ENCODE data around the gene LRP8.

The LRP8 gene

GRCh38 chr1:53339736-53340635 lies 12.1 kb upstream of the LRP8 start:
- no peaks in the 10 kb centered on the region for H3K4me1 ChIP-seq (ENCODE audit: control insufficient read depth in 1 of 2, insufficient read depth in 2 of 2, low read length in 2 of 2)
- H3K27ac ChIP-seq (ENCODE audit: low read depth, low read length), result no peak overlapping the region
- no peak overlapping the region for H3K4me3 ChIP-seq (ENCODE audit: low read depth in 1 of 2, low read length in 2 of 2)
- peaks cover 0 to 3% of the 10 kb centered on the region in 2 donors for H3K27me3 ChIP-seq (ENCODE audit: control insufficient read depth in 1 of 2, insufficient read depth in 2 of 2, low read length in 2 of 2)
- H3K9ac ChIP-seq (ENCODE audit: low read depth in 1 of 2, low read length in 2 of 2), result no peak overlapping the region
- no peaks in the 10 kb centered on the region for H3K9me3 ChIP-seq (ENCODE audit: control insufficient read depth in 1 of 2, low read length in 2 of 2)
- H3K36me3 ChIP-seq (ENCODE audit: control insufficient read depth in 1 of 2, insufficient read depth in 2 of 2, low read length in 2 of 2), result no peaks in the 10 kb centered on the region

GRCh38 chr1:53338423-53338822 lies 10.6 kb upstream of the LRP8 start:
- no peak overlapping the region for H3K9ac ChIP-seq (ENCODE audit: low read depth in 1 of 2, low read length in 2 of 2)
- no peaks in the 10 kb centered on the region for H3K9me3 ChIP-seq (ENCODE audit: control insufficient read depth in 1 of 2, low read length in 2 of 2)
- H3K4me3 ChIP-seq (ENCODE audit: low read depth in 1 of 2, low read length in 2 of 2), result no peak overlapping the region
- H3K27me3 ChIP-seq (ENCODE audit: control insufficient read depth in 1 of 2, insufficient read depth in 2 of 2, low read length in 2 of 2), result peaks cover 0 to 3% of the 10 kb centered on the region in 2 donors
- H3K36me3 ChIP-seq (ENCODE audit: control insufficient read depth in 1 of 2, insufficient read depth in 2 of 2, low read length in 2 of 2), result no peaks in the 10 kb centered on the region
- H3K4me1 ChIP-seq (ENCODE audit: control insufficient read depth in 1 of 2, insufficient read depth in 2 of 2, low read length in 2 of 2), result no peaks in the 10 kb centered on the region
- no peak overlapping the region for H3K27ac ChIP-seq (ENCODE audit: low read depth, low read length)

- Histone ChIP-seq H3K9me3 (ENCODE audit: control insufficient read depth in 1 of 2, low read length in 2 of 2) (no peaks in the 10 kb centered on the region), H3K4me1 (ENCODE audit: control insufficient read depth in 1 of 2, insufficient read depth in 2 of 2, low read length in 2 of 2) (no peaks in the 10 kb centered on the region), H3K27me3 (ENCODE audit: control insufficient read depth in 1 of 2, insufficient read depth in 2 of 2, low read length in 2 of 2) (peaks cover 0 to 3% of the 10 kb centered on the region in 2 donors), H3K4me3 (ENCODE audit: low read depth in 1 of 2, low read length in 2 of 2) (no peak overlapping the region), H3K36me3 (ENCODE audit: control insufficient read depth in 1 of 2, insufficient read depth in 2 of 2, low read length in 2 of 2) (no peaks in the 10 kb centered on the region), H3K27ac (ENCODE audit: low read depth, low read length) (no peak overlapping the region), H3K9ac (ENCODE audit: low read depth in 1 of 2, low read length in 2 of 2) (no peak overlapping the region)
Measured at GRCh38 chr1:53337499-53337898, 9.6 kb upstream of the LRP8 start.

GRCh38 chr1:53336146-53336545 lies 8.3 kb upstream of the LRP8 start:
- no peak overlapping the region for H3K9ac ChIP-seq (ENCODE audit: low read depth in 1 of 2, low read length in 2 of 2)

GRCh38 chr1:53335661-53336060 lies 7.8 kb upstream of the LRP8 start:
- no peaks in the 10 kb centered on the region for H3K9me3 ChIP-seq (ENCODE audit: control insufficient read depth in 1 of 2, low read length in 2 of 2)
- peaks cover 0 to 3% of the 10 kb centered on the region in 2 donors for H3K27me3 ChIP-seq (ENCODE audit: control insufficient read depth in 1 of 2, insufficient read depth in 2 of 2, low read length in 2 of 2)
- H3K36me3 ChIP-seq (ENCODE audit: control insufficient read depth in 1 of 2, insufficient read depth in 2 of 2, low read length in 2 of 2), result no peaks in the 10 kb centered on the region
- no peak overlapping the region for H3K4me3 ChIP-seq (ENCODE audit: low read depth in 1 of 2, low read length in 2 of 2)
- no peak overlapping the region for H3K27ac ChIP-seq (ENCODE audit: low read depth, low read length)
- H3K4me1 ChIP-seq (ENCODE audit: control insufficient read depth in 1 of 2, insufficient read depth in 2 of 2, low read length in 2 of 2), result no peaks in the 10 kb centered on the region
- no peak overlapping the region for H3K9ac ChIP-seq (ENCODE audit: low read depth in 1 of 2, low read length in 2 of 2)

More at GRCh38 chr1:53336146-53336545, 8.3 kb upstream of the LRP8 start:
- no peak overlapping the region for H3K4me3 ChIP-seq (ENCODE audit: low read depth in 1 of 2, low read length in 2 of 2)
- peaks cover 0 to 3% of the 10 kb centered on the region in 2 donors for H3K27me3 ChIP-seq (ENCODE audit: control insufficient read depth in 1 of 2, insufficient read depth in 2 of 2, low read length in 2 of 2)
- H3K4me1 ChIP-seq (ENCODE audit: control insufficient read depth in 1 of 2, insufficient read depth in 2 of 2, low read length in 2 of 2), result no peaks in the 10 kb centered on the region
- no peak overlapping the region for H3K27ac ChIP-seq (ENCODE audit: low read depth, low read length)
- no peaks in the 10 kb centered on the region for H3K36me3 ChIP-seq (ENCODE audit: control insufficient read depth in 1 of 2, insufficient read depth in 2 of 2, low read length in 2 of 2)
- no peaks in the 10 kb centered on the region for H3K9me3 ChIP-seq (ENCODE audit: control insufficient read depth in 1 of 2, low read length in 2 of 2)

GRCh38 chr1:53334781-53335180 lies 6.9 kb upstream of the LRP8 start:
- H3K9ac ChIP-seq (ENCODE audit: low read depth in 1 of 2, low read length in 2 of 2), result no peak overlapping the region
- no peak overlapping the region for H3K27ac ChIP-seq (ENCODE audit: low read depth, low read length)
- no peaks in the 10 kb centered on the region for H3K4me1 ChIP-seq (ENCODE audit: control insufficient read depth in 1 of 2, insufficient read depth in 2 of 2, low read length in 2 of 2)
- peaks cover 0 to 3% of the 10 kb centered on the region in 2 donors for H3K27me3 ChIP-seq (ENCODE audit: control insufficient read depth in 1 of 2, insufficient read depth in 2 of 2, low read length in 2 of 2)
- no peaks in the 10 kb centered on the region for H3K36me3 ChIP-seq (ENCODE audit: control insufficient read depth in 1 of 2, insufficient read depth in 2 of 2, low read length in 2 of 2)
- no peak overlapping the region for H3K4me3 ChIP-seq (ENCODE audit: low read depth in 1 of 2, low read length in 2 of 2)
- no peaks in the 10 kb centered on the region for H3K9me3 ChIP-seq (ENCODE audit: control insufficient read depth in 1 of 2, low read length in 2 of 2)

GRCh38 chr1:53334312-53334711 lies 6.4 kb upstream of the LRP8 start:
- Histone ChIP-seq H3K36me3 (ENCODE audit: control insufficient read depth in 1 of 2, insufficient read depth in 2 of 2, low read length in 2 of 2) (no peaks in the 10 kb centered on the region), H3K9me3 (ENCODE audit: control insufficient read depth in 1 of 2, low read length in 2 of 2) (no peaks in the 10 kb centered on the region), H3K27me3 (ENCODE audit: control insufficient read depth in 1 of 2, insufficient read depth in 2 of 2, low read length in 2 of 2) (peaks cover 0 to 3% of the 10 kb centered on the region in 2 donors), H3K4me1 (ENCODE audit: control insufficient read depth in 1 of 2, insufficient read depth in 2 of 2, low read length in 2 of 2) (no peaks in the 10 kb centered on the region), H3K27ac (ENCODE audit: low read depth, low read length) (no peak overlapping the region), H3K9ac (ENCODE audit: low read depth in 1 of 2, low read length in 2 of 2) (no peak overlapping the region), H3K4me3 (ENCODE audit: low read depth in 1 of 2, low read length in 2 of 2) (no peak overlapping the region)

GRCh38 chr1:53332833-53333232 lies 5.0 kb upstream of the LRP8 start:
- no peak overlapping the region for H3K4me3 ChIP-seq (ENCODE audit: low read depth in 1 of 2, low read length in 2 of 2)

GRCh38 chr1:53332186-53332564 lies 4.3 kb upstream of the LRP8 start:
- Histone ChIP-seq H3K4me3 (ENCODE audit: low read depth in 1 of 2, low read length in 2 of 2) (no peak overlapping the region), H3K36me3 (ENCODE audit: control insufficient read depth in 1 of 2, insufficient read depth in 2 of 2, low read length in 2 of 2) (no peaks in the 10 kb centered on the region), H3K4me1 (ENCODE audit: control insufficient read depth in 1 of 2, insufficient read depth in 2 of 2, low read length in 2 of 2) (peaks cover 0 to 5% of the 10 kb centered on the region in 2 donors), H3K9me3 (ENCODE audit: control insufficient read depth in 1 of 2, low read length in 2 of 2) (no peaks in the 10 kb centered on the region), H3K27ac (ENCODE audit: low read depth, low read length) (no peak overlapping the region), H3K27me3 (ENCODE audit: control insufficient read depth in 1 of 2, insufficient read depth in 2 of 2, low read length in 2 of 2) (peaks cover 0 to 3% of the 10 kb centered on the region in 2 donors), H3K9ac (ENCODE audit: low read depth in 1 of 2, low read length in 2 of 2) (no peak overlapping the region)

More at GRCh38 chr1:53332833-53333232, 5.0 kb upstream of the LRP8 start:
- Histone ChIP-seq H3K9me3 (ENCODE audit: control insufficient read depth in 1 of 2, low read length in 2 of 2) (no peaks in the 10 kb centered on the region), H3K4me1 (ENCODE audit: control insufficient read depth in 1 of 2, insufficient read depth in 2 of 2, low read length in 2 of 2) (peaks cover 0 to 4% of the 10 kb centered on the region in 2 donors), H3K27ac (ENCODE audit: low read depth, low read length) (no peak overlapping the region), H3K9ac (ENCODE audit: low read depth in 1 of 2, low read length in 2 of 2) (no peak overlapping the region), H3K27me3 (ENCODE audit: control insufficient read depth in 1 of 2, insufficient read depth in 2 of 2, low read length in 2 of 2) (peaks cover 0 to 3% of the 10 kb centered on the region in 2 donors), H3K36me3 (ENCODE audit: control insufficient read depth in 1 of 2, insufficient read depth in 2 of 2, low read length in 2 of 2) (no peaks in the 10 kb centered on the region)

- Histone ChIP-seq H3K36me3 (ENCODE audit: control insufficient read depth in 1 of 2, insufficient read depth in 2 of 2, low read length in 2 of 2) (no peaks in the 10 kb centered on the region), H3K27ac (ENCODE audit: low read depth, low read length) (no peak overlapping the region), H3K4me3 (ENCODE audit: low read depth in 1 of 2, low read length in 2 of 2) (no peak overlapping the region), H3K9me3 (ENCODE audit: control insufficient read depth in 1 of 2, low read length in 2 of 2) (no peaks in the 10 kb centered on the region), H3K9ac (ENCODE audit: low read depth in 1 of 2, low read length in 2 of 2) (no peak overlapping the region), H3K27me3 (ENCODE audit: control insufficient read depth in 1 of 2, insufficient read depth in 2 of 2, low read length in 2 of 2) (peaks cover 0 to 3% of the 10 kb centered on the region in 2 donors), H3K4me1 (ENCODE audit: control insufficient read depth in 1 of 2, insufficient read depth in 2 of 2, low read length in 2 of 2) (peaks cover 4 to 10% of the 10 kb centered on the region in 2 donors)
Measured at GRCh38 chr1:53331446-53332185, 3.7 kb upstream of the LRP8 start.

All from duodenal mucosa (tissue), 2 donors.